K562 (cell line): ENCODE measurements around the gene LIN9.

Source experiments
- EP300 ChIP-seq: IDR thresholded peaks from 2 replicates; pipeline ENCODE4 v1.6.1; 2012; ENCODE audit warnings: low read length, improper control_type of control experiment
- SIN3A ChIP-seq, 2 experiments: fragments of 150-350 bp in 1 of 2; IDR thresholded peaks; 2 replicates each; pipeline ENCODE4 v1.6.1; 2011 to 2016; ENCODE audit warnings: borderline replicate concordance in 2 of 2, low read depth in 2 of 2, low read length in 2 of 2, mild to moderate bottlenecking in 2 of 2, moderate library complexity in 2 of 2; ENCODE audit not compliant: control insufficient read depth in 1 of 2
- ZNF263 ChIP-seq: sonication (generic); formaldehyde crosslinking; IDR thresholded peaks from 2 replicates; pipeline ENCODE4 v1.8.0; 2022; ENCODE audit warnings: mild to moderate bottlenecking, missing genetic modification reagents, borderline replicate concordance
- TF ChIP-seq, protein P1 (sequence below): IDR thresholded peaks from 3 replicates; pipeline ENCODE4 v1.6.1; 2011; ENCODE audit warnings: borderline replicate concordance, mild to moderate bottlenecking; ENCODE audit not compliant: insufficient read length, insufficient read depth

DNA sequence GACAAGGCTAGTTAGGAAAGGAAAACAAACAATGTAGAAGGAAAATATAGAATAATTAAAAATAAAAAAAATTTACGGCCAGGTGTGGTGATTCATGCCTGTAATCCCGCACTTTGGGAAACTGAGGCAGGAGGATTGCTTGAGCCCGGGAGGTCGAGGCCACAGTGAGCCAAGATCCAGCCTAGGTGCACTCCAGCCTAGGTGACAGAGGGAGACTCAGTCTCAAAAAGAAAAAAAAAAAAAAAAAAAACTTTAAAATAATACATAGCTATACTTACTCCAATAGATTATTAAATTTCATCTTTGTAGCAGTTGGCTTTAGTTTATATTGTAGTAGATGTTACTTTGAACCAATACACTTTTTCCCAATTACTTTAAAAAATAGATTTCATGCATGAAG lies 32.0 kb downstream of the LIN9 start:
- TF ChIP-seq SIN3A (IDR thresholded peaks at IDR 0.05; ENCODE audit: borderline replicate concordance in 2 of 2, control insufficient read depth in 1 of 2, low read depth in 2 of 2, low read length in 2 of 2): no peak
- no peak for TF ChIP-seq EP300
- TF ChIP-seq ZNF263 (CRISPR knock-in tag): no peak
- TF ChIP-seq, protein P1, sequence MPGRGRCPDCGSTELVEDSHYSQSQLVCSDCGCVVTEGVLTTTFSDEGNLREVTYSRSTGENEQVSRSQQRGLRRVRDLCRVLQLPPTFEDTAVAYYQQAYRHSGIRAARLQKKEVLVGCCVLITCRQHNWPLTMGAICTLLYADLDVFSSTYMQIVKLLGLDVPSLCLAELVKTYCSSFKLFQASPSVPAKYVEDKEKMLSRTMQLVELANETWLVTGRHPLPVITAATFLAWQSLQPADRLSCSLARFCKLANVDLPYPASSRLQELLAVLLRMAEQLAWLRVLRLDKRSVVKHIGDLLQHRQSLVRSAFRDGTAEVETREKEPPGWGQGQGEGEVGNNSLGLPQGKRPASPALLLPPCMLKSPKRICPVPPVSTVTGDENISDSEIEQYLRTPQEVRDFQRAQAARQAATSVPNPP: no peak
